ENCODE data around the gene CTXND2. TPM values are rescaled to one million over a fixed set of nuclear protein-coding genes. Genes with fewer than 3 reads are reported as not detected.

Gene CTXND2
- polyA plus RNA-seq, 1 donor (not counting 4 experiments of a cell fraction or from before 2014, with no cell fraction given): not detected

DNA sequence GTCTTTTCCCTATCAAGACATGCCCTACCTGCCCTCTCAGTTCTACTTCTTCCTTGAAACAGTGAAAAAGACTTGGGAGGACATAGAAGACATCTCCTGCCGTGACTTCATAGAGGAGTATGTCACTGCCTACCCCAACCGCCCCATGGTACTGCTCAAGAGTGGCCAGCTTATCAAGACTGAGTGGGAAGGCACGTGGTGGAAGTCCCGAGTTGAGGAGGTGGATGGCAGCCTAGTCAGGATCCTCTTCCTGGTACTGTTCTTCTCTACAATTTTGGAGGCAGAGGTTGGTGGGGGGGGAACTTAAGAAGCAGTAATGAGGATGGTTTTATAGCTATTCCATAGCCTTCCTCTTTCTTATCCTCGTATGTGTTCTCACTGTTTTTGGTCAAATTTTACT is 57.9 kb downstream of the CTXND2 start:
- TF ChIP-seq, protein P1, sequence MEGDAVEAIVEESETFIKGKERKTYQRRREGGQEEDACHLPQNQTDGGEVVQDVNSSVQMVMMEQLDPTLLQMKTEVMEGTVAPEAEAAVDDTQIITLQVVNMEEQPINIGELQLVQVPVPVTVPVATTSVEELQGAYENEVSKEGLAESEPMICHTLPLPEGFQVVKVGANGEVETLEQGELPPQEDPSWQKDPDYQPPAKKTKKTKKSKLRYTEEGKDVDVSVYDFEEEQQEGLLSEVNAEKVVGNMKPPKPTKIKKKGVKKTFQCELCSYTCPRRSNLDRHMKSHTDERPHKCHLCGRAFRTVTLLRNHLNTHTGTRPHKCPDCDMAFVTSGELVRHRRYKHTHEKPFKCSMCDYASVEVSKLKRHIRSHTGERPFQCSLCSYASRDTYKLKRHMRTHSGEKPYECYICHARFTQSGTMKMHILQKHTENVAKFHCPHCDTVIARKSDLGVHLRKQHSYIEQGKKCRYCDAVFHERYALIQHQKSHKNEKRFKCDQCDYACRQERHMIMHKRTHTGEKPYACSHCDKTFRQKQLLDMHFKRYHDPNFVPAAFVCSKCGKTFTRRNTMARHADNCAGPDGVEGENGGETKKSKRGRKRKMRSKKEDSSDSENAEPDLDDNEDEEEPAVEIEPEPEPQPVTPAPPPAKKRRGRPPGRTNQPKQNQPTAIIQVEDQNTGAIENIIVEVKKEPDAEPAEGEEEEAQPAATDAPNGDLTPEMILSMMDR (optimal IDR thresholded peaks at IDR 0.05 in 1 of 3, IDR thresholded peaks at IDR 0.05 in 1 of 3, conservative IDR thresholded peaks at IDR 0.05 in 1 of 3; ENCODE audit: extremely low read depth in 1 of 3, insufficient read depth in 2 of 3, low read length in 3 of 3): no peak
- no peak for TF ChIP-seq EZH2 (IDR thresholded peaks at IDR 0.05; ENCODE audit: low read length)
- Histone ChIP-seq H3K4me3 (ENCODE audit: control insufficient read depth in 2 of 3, extremely low read depth in 1 of 3, insufficient read depth in 2 of 3, low read depth in 1 of 3, low read length in 3 of 3) (no peak overlapping the region), H3K27me3 (ENCODE audit: control insufficient read depth, extremely low read depth, insufficient read depth, low read length) (no peaks in the 10 kb centered on the region), H4K20me1 (ENCODE audit: control insufficient read depth, extremely low read depth, insufficient read depth, low read length) (no peaks in the 10 kb centered on the region), H3K36me3 (ENCODE audit: control insufficient read depth in 2 of 2, extremely low read depth in 1 of 2, insufficient read depth in 2 of 2, low read length in 2 of 2) (peaks cover 22 to 31% of the 10 kb centered on the region in 2 experiments), H3K9me1 (ENCODE audit: control insufficient read depth, extremely low read depth, insufficient read depth, low read length) (peaks cover 2% of the 10 kb centered on the region), H3K9ac (ENCODE audit: control insufficient read depth, extremely low read depth, insufficient read depth, low read length) (no peak overlapping the region), H3K79me2 (ENCODE audit: control insufficient read depth, insufficient read depth, low read length) (no peaks in the 10 kb centered on the region), H3K4me2 (ENCODE audit: control insufficient read depth, extremely low read depth, insufficient read depth, low read depth, low read length) (no peak overlapping the region), H3K9me3 (ENCODE audit: control insufficient read depth, low read depth, low read length) (no peaks in the 10 kb centered on the region), H2AFZ (ENCODE audit: control insufficient read depth, low read length) (no peak overlapping the region), H3K4me1 (ENCODE audit: control insufficient read depth, extremely low read depth, insufficient read depth, low read length) (no peaks in the 10 kb centered on the region), H3K27ac (ENCODE audit: control insufficient read depth, insufficient read depth, low read length) (no peak overlapping the region)
- dilution Hi-C loops (cut with MboI; ENCODE audit: extremely low pct_ligation_motif_present, low sequenced_read_pairs): no loop called here
- FAIRE-seq: no peak
- DNase-seq (ENCODE audit: low read depth, low spot score): no peak

- no peaks in the 10 kb centered on the region for H4K20me1 ChIP-seq (ENCODE audit: control insufficient read depth, extremely low read depth, insufficient read depth, low read length)
- no peak overlapping the region for H3K4me3 ChIP-seq (ENCODE audit: control insufficient read depth in 2 of 3, extremely low read depth in 1 of 3, insufficient read depth in 2 of 3, low read depth in 1 of 3, low read length in 3 of 3)
- FAIRE-seq: no peak
- no peaks in the 10 kb centered on the region for H3K9me1 ChIP-seq (ENCODE audit: control insufficient read depth, extremely low read depth, insufficient read depth, low read length)
- no peaks in the 10 kb centered on the region for H3K4me1 ChIP-seq (ENCODE audit: control insufficient read depth, extremely low read depth, insufficient read depth, low read length)
- H3K79me2 ChIP-seq (ENCODE audit: control insufficient read depth, insufficient read depth, low read length): no peaks in the 10 kb centered on the region
- dilution Hi-C loops (cut with MboI; ENCODE audit: extremely low pct_ligation_motif_present, low sequenced_read_pairs): no loop called here
- no peak for DNase-seq (ENCODE audit: low read depth, low spot score)
- H2AFZ ChIP-seq (ENCODE audit: control insufficient read depth, low read length): no peak overlapping the region
- peaks cover 5 to 9% of the 10 kb centered on the region in 2 experiments for H3K36me3 ChIP-seq (ENCODE audit: control insufficient read depth in 2 of 2, extremely low read depth in 1 of 2, insufficient read depth in 2 of 2, low read length in 2 of 2)
- no peak overlapping the region for H3K27ac ChIP-seq (ENCODE audit: control insufficient read depth, insufficient read depth, low read length)
- TF ChIP-seq EZH2 (IDR thresholded peaks at IDR 0.05; ENCODE audit: low read length): no peak
- TF ChIP-seq, protein P1 (optimal IDR thresholded peaks at IDR 0.05 in 1 of 3, IDR thresholded peaks at IDR 0.05 in 1 of 3, conservative IDR thresholded peaks at IDR 0.05 in 1 of 3; ENCODE audit: extremely low read depth in 1 of 3, insufficient read depth in 2 of 3, low read length in 3 of 3): no peak
- no peaks in the 10 kb centered on the region for H3K9me3 ChIP-seq (ENCODE audit: control insufficient read depth, low read depth, low read length)
- H3K4me2 ChIP-seq (ENCODE audit: control insufficient read depth, extremely low read depth, insufficient read depth, low read depth, low read length): no peak overlapping the region
- H3K27me3 ChIP-seq (ENCODE audit: control insufficient read depth, extremely low read depth, insufficient read depth, low read length): no peaks in the 10 kb centered on the region
- no peak overlapping the region for H3K9ac ChIP-seq (ENCODE audit: control insufficient read depth, extremely low read depth, insufficient read depth, low read length)
These were observed 67.8 kb downstream of the CTXND2 start for GRCh38 chr1:150954708-150955107.

All from keratinocyte (primary cell).